Lung (tissue), 12 donors: ENCODE measurements around the gene FGF2. TPM values are rescaled to one million over a fixed set of nuclear protein-coding genes. Genes with fewer than 3 reads are reported as not detected.
A peak's percentile ranks its signal among the peaks of the same experiment; 100 is the strongest.

ENCODE experiments used
- ATAC-seq: fragments of 200-7000 bp; cut with Tn5 transposase; one replicate; pipeline ENCODE4 v1.9.1; 2020; ENCODE audit warnings: moderate number of reproducible peaks; ENCODE audit not compliant: insufficient read depth, low FRiP score
- DNase-seq, 3 donors: peaks; one replicate each; pipeline ENCODE4 v3.0.0-alpha.2; 2013 to 2017
- H3K27ac ChIP-seq, 2 donors: one replicate each; pipeline ENCODE4 v1.5.1; 2013; ENCODE audit warnings: mild to moderate bottlenecking in 2 of 2, moderate library complexity in 2 of 2, control low read depth in 1 of 2, inconsistent platforms in 1 of 2, low read depth in 1 of 2, low read length in 1 of 2
- H3K27me3 ChIP-seq, 3 donors: one replicate each; pipeline ENCODE4 v1.5.1; 2013; ENCODE audit warnings: low read length in 2 of 3; ENCODE audit not compliant: control insufficient read depth in 3 of 3, insufficient read depth in 3 of 3
- H3K36me3 ChIP-seq, 4 donors: one replicate each; pipeline ENCODE4 v1.5.1; 2013; ENCODE audit warnings: low read length in 4 of 4, mild to moderate bottlenecking in 1 of 4, moderate library complexity in 1 of 4; ENCODE audit not compliant: control insufficient read depth in 4 of 4, insufficient read depth in 4 of 4
- H3K4me1 ChIP-seq, 5 donors: one replicate each; pipeline ENCODE4 v1.5.1; 2013; ENCODE audit warnings: low read length in 5 of 5, mild to moderate bottlenecking in 2 of 5, moderate library complexity in 1 of 5; ENCODE audit not compliant: control insufficient read depth in 5 of 5, insufficient read depth in 5 of 5
- H3K4me3 ChIP-seq: one replicate; pipeline ENCODE4 v1.5.1; 2013; ENCODE audit warnings: mild to moderate bottlenecking, control low read depth, moderate library complexity
- H3K9ac ChIP-seq, 2 donors: one replicate each; pipeline ENCODE4 v1.5.1; 2013; ENCODE audit warnings: low read length in 2 of 2, control low read depth in 1 of 2; ENCODE audit not compliant: insufficient read depth in 1 of 2
- H3K9me3 ChIP-seq, 4 donors: one replicate each; pipeline ENCODE4 v1.5.1; 2013; ENCODE audit warnings: low read length in 3 of 4, mild to moderate bottlenecking in 1 of 4, moderate library complexity in 1 of 4; ENCODE audit not compliant: control insufficient read depth in 4 of 4, insufficient read depth in 3 of 4
- WGBS, 2 donors: extraction: QIAGEN DNeasy Blood & Tissue Kit; methylation state at CpG; one replicate each; pipeline ENCODE4 v1.1.7; 2013; 5-methylcytosine and 5-hydroxymethylcytosine counted together
- polyA plus RNA-seq, 2 donors: library from polyadenylated mRNA; stranded (reverse); fragments of 200-250 nt; gene quantifications; one replicate each; pipeline ENCODE4 v1.2.1, GENCODE V29; 2013
- total RNA-seq, 2 donors: library from RNA; depleted of rRNA in 1 of 2; stranded (reverse); fragments of >200 nt in 1 of 2; gene quantifications; one replicate each; pipeline ENCODE4 v1.2.1, GENCODE V29; 2014 to 2021
- TF ChIP-seq, protein P1 (sequence below): IDR thresholded peaks from 2 replicates; pipeline ENCODE4 v1.5.1; 2012; ENCODE audit warnings: mild to moderate bottlenecking; ENCODE audit errors: control extremely low read depth, extremely low read depth
- donor health status: control.
- donor health status: control.
- donor health status: Bipolar disorder and iron deficiency.
- donor health status: healthy.
- donor health status: DM: yes; HTN: yes; CAD: no.

FGF2 gene
- total and polyA plus RNA-seq, 4 donors: 2.4 to 11.6 (median 6.2) TPM

- Histone ChIP-seq H3K4me3 (no peak overlapping the region), H3K36me3 (peaks cover 0 to 14% (median 0%) of the 10 kb centered on the region in 4 donors), H3K27me3 (no peaks in the 10 kb centered on the region), H3K4me1 (no peaks in the 10 kb centered on the region), H3K9ac (no peak overlapping the region), H3K27ac (no peak overlapping the region), H3K9me3 (no peaks in the 10 kb centered on the region)
- TF ChIP-seq, protein P1, sequence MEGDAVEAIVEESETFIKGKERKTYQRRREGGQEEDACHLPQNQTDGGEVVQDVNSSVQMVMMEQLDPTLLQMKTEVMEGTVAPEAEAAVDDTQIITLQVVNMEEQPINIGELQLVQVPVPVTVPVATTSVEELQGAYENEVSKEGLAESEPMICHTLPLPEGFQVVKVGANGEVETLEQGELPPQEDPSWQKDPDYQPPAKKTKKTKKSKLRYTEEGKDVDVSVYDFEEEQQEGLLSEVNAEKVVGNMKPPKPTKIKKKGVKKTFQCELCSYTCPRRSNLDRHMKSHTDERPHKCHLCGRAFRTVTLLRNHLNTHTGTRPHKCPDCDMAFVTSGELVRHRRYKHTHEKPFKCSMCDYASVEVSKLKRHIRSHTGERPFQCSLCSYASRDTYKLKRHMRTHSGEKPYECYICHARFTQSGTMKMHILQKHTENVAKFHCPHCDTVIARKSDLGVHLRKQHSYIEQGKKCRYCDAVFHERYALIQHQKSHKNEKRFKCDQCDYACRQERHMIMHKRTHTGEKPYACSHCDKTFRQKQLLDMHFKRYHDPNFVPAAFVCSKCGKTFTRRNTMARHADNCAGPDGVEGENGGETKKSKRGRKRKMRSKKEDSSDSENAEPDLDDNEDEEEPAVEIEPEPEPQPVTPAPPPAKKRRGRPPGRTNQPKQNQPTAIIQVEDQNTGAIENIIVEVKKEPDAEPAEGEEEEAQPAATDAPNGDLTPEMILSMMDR: no peak
- DNase-seq (no peak), ATAC-seq (no peak)
- WGBS, 2 donors: 79 to 92% methylated on average over 1 of the region's 1 CpG
Observed at GRCh38 chr4:122911588-122911987, 85.0 kb downstream of the FGF2 start.

DNA sequence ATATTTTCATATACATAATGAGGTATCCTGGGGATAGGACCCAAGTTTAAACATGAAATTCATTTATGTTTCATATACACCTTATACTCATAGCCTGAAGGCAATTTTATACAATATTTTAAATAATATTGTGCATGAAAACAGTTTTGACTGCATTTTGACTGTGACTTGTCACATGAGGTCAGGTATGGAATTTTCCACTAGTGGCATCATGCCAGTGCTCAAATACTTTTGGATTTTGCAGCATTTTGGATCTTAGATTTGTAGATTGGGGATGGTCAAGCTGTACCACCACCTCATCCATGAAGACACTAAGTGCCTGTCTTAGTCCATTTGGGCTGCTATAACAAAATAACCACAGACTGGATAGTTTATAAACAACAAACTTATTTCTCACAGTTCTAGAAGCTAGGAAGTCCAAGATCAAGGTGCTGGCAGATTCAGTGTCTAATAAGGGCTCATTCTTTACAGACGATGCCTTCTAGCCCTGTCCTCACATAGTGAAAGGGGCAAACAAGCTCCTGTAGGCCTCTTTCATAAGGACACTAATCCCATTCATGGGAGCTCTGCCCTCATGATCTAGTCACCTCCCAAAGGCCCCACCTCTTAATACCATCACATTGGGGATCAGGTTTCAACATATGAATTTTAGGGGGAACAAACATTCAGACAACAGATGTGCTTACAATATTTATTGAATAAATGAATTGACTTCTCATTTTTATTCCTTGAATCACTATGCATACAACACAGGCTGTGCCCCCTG, 86.4 kb downstream of the FGF2 start:
- Histone ChIP-seq H3K4me1 (no peaks in the 10 kb centered on the region), H3K4me3 (no peak overlapping the region), H3K27ac (no peak overlapping the region), H3K27me3 (no peaks in the 10 kb centered on the region), H3K9me3 (no peaks in the 10 kb centered on the region), H3K9ac (no peak overlapping the region), H3K36me3 (peaks cover 0 to 14% (median 0%) of the 10 kb centered on the region in 4 donors)
- WGBS, 2 donors: 76 to 93% methylated on average over 1 of the region's 1 CpG
- TF ChIP-seq, protein P1: no peak
- ATAC-seq (no peak), DNase-seq (no peak)

DNA sequence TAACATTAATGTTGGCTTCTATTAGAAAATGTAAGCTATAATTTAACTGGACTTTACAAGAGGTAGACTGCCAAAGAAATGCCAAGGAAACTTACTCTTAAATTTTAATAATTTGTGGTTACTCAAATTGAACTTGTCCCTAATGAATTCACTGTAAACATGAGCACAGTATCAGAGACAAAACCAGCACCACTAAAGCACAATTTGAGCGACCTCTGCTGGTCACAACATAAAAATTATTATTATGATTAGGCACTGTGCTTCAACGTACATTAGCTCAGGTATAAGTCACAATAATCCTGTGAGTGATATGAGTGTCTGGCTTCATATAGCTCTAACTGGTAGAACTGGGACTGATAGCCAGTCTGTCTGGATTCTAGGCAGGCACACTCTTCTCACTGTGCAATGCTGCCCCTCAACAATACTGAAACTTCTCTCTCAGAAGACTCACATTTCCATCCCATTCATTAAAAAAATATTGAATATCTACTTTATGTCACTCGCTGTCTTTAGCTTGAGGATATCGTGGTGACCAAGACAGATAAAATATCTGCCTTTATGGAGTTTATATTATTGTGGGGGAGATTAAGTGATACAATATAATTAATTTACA, 87.8 kb downstream of the FGF2 start:
- DNase-seq (peak in 2 of 3 donors; percentile 49 to 72), ATAC-seq (peak; percentile 53)
- H3K9me3 ChIP-seq: no peaks in the 10 kb centered on the region
- no peak overlapping the region for H3K9ac ChIP-seq
- WGBS, 2 donors: 39 to 43% methylated on average over 4 of the region's 4 CpGs
- H3K36me3 ChIP-seq: peaks cover 0 to 14% (median 0%) of the 10 kb centered on the region in 4 donors
- TF ChIP-seq, protein P1: peak; percentile 43
- no peak overlapping the region for H3K4me3 ChIP-seq
- no peaks in the 10 kb centered on the region for H3K4me1 ChIP-seq
- H3K27ac ChIP-seq: no peak overlapping the region
- no peaks in the 10 kb centered on the region for H3K27me3 ChIP-seq
